CD4-positive, alpha-beta T cell (primary cell): ENCODE results near the gene DYNLRB1. TPM values are rescaled to one million over a fixed set of nuclear protein-coding genes. Genes with fewer than 3 reads are reported as not detected.
"Not testable (repeated sequence)": the region's sequence is repeated elsewhere in the genome, so short reads cannot be mapped to it uniquely, and the experiment has no call there.

ENCODE experiments used
- ATAC-seq: fragments of 200-7000 bp; cut with Tn5 transposase; one replicate; pipeline ENCODE4 v1.10.0; 2022; ENCODE audit warnings: mild to moderate bottlenecking; ENCODE audit not compliant: poor library complexity
- CTCF ChIA-PET: fragments of 350-600 bp; sonication (Branson Sonifier 250); formaldehyde crosslinking; loops from one replicate; lab custom pipeline; 2021; ENCODE audit warnings: antibody characterized with exemption, inconsistent platforms; lab: Charles Lee
- POLR2A ChIA-PET: fragments of 350-600 bp; sonication (Branson Sonifier 250); formaldehyde crosslinking; loops from one replicate; lab custom pipeline; 2021; ENCODE audit warnings: antibody characterized with exemption, inconsistent platforms; lab: Charles Lee
- DNase-seq, 14 experiments: peaks; one replicate each; pipeline ENCODE4 v3.0.0-alpha.2; 2013 to 2020; ENCODE audit warnings: mixed read lengths in 2 of 14
- H3K27ac ChIP-seq, 2 donors: one replicate each; pipeline versions ENCODE4 v1.5.1 to v1.7.0; 2013; ENCODE audit warnings: low read length in 2 of 2, low read depth in 1 of 2, mild to moderate bottlenecking in 1 of 2
- H3K27me3 ChIP-seq, 2 experiments: 1 replicate in 1 of 2; 2 replicates in 1 of 2; pipeline versions ENCODE4 v1.6.1 to v1.7.0; 2013; ENCODE audit warnings: low read length in 2 of 2, control low read depth in 1 of 2, mild to moderate bottlenecking in 1 of 2, moderate library complexity in 1 of 2; ENCODE audit not compliant: insufficient read depth in 2 of 2, control insufficient read depth in 1 of 2
- H3K36me3 ChIP-seq: one replicate; pipeline ENCODE4 v1.6.1; 2013; ENCODE audit warnings: low read length, control low read depth; ENCODE audit not compliant: insufficient read depth
- H3K4me1 ChIP-seq: one replicate; pipeline ENCODE4 v1.6.1; 2013; ENCODE audit warnings: low read length, control low read depth; ENCODE audit not compliant: insufficient read depth
- H3K4me3 ChIP-seq: one replicate; pipeline ENCODE4 v1.5.1; 2013; ENCODE audit warnings: mild to moderate bottlenecking, low read length, moderate library complexity
- H3K9me3 ChIP-seq, 2 experiments: 1 replicate in 1 of 2; 2 replicates in 1 of 2; pipeline versions ENCODE4 v1.6.1 to v1.7.0; 2013; ENCODE audit warnings: low read length in 2 of 2, mild to moderate bottlenecking in 2 of 2, control low read depth in 1 of 2, moderate library complexity in 1 of 2; ENCODE audit not compliant: control insufficient read depth in 1 of 2, insufficient read depth in 1 of 2
- H3K27ac Mint-ChIP-seq: one replicate; pipeline ENCODE4 v1.8.0; 2020; ENCODE audit warnings: mixed read lengths
- H3K27me3 Mint-ChIP-seq: one replicate; pipeline ENCODE4 v1.8.0; 2021; ENCODE audit warnings: mixed read lengths
- H3K36me3 Mint-ChIP-seq: one replicate; pipeline ENCODE4 v1.8.0; 2021; ENCODE audit warnings: low read depth, mixed read lengths
- H3K4me1 Mint-ChIP-seq: one replicate; pipeline ENCODE4 v1.8.0; 2021; ENCODE audit warnings: low read depth, mixed read lengths
- H3K4me3 Mint-ChIP-seq: one replicate; pipeline ENCODE4 v1.8.0; 2020; ENCODE audit warnings: mild to moderate bottlenecking, mixed read lengths
- H3K9me3 Mint-ChIP-seq: one replicate; pipeline ENCODE4 v1.8.0; 2020; ENCODE audit warnings: mixed read lengths
- CTCF ChIP-seq: fragments of 200-600 bp; IDR thresholded peaks from one replicate; pipeline ENCODE4 v1.8.0; 2022; ENCODE audit warnings: antibody characterized with exemption, mild to moderate bottlenecking
- intact Hi-C, 2 experiments: fragments of 100-400 bp; cut with DNase I in 1 of 2; cut with micrococcal nuclease in 1 of 2; formaldehyde crosslinking; loops; one replicate each; pipeline versions ENCODE4 v1.15.1 to v1.9.0; 2023 to 2025; cut with DNase I, micrococcal nuclease
- total RNA-seq, 174 experiments: library from RNA in 2 of 174; stranded (reverse) in 2 of 174; gene quantifications; one replicate each; pipeline ENCODE4 v1.2.3 and lab custom pipeline; 2021 to 2026

The DYNLRB1 gene
- total RNA-seq, 2 experiments from 2014 or later: 38.3 to 40.3 TPM

DNA sequence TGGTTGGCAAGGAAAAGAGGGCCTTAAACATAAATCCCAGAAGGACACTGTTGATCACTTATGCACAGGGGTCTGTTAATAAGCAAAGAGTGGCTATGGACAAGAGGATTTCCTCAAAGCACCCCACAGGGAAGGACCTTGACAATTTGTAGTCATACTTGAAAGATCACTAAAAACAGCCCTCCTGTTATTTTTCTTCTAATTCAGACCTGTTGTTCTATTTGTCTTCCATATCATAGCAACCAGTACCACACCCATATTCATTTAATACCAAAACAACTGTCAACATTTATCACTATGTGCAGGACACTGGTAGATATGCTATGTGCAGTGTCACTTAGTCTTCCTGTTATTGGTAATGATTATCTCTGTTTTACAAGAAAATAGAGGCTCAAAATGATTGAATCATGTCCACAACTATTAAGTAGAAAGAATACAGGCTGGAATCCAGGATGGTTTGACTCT is 3.2 kb upstream of the DYNLRB1 start:
- POLR2A ChIA-PET: interaction anchor here (1.2 kb wide), 1 partner anchor 150 kb away, joined by 3 read pairs; the partner anchor contains the start of gene ITCH
- CTCF ChIA-PET: no interaction called here
- H3K27ac Mint-ChIP-seq: peak overlapping the region; percentile 80
- H3K4me3 Mint-ChIP-seq: peak overlapping the region; percentile 80
- peaks cover 45% of the 10 kb centered on the region for H3K36me3 Mint-ChIP-seq
- TF ChIP-seq CTCF: no peak
- H3K27me3 Mint-ChIP-seq: no peaks in the 10 kb centered on the region
- intact Hi-C loops: loop anchor here (10.0 kb wide), 2 partner anchors 362 to 398 kb away; partner anchors contain the start of genes EIF2S2 (in 2 of the 2), ACSS2 (in 1 of the 2) and GGT7 (in 1 of the 2)
- ATAC-seq: no peak
- peaks cover 21% of the 10 kb centered on the region for H3K4me1 ChIP-seq
- peak in 2 of 14 experiments; percentile 18 to 23 for DNase-seq
- H3K9me3 Mint-ChIP-seq: no peaks in the 10 kb centered on the region
- no peaks in the 10 kb centered on the region for H3K27me3 ChIP-seq
- H3K4me3 ChIP-seq: no peak overlapping the region
- peaks cover 44% of the 10 kb centered on the region for H3K4me1 Mint-ChIP-seq
- no peak overlapping the region for H3K27ac ChIP-seq
- H3K9me3 ChIP-seq: no peaks in the 10 kb centered on the region
- peaks cover 17% of the 10 kb centered on the region for H3K36me3 ChIP-seq

DNA sequence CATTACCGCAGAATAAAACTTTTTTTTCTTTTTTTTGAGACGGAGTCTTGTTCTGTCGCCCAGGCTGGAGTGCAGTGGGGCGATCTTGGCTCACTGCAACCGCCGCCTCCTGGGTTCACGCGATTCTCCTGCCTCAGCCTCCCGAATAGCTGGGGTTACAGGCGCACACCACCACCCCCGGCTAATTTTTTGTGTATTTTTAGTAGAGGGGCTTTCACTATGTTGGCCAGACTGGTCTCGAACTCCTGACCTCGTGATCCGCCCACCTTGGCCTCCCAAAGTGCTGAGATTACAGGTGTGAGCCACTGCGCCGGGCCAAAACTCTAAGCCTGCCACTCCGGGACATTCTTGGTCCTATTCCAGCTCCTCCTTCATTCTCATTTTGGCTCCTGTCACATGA is 2.2 kb upstream of the DYNLRB1 start:
- CTCF ChIA-PET: interaction anchor here (1.0 to 6.4 kb wide), 3 partner anchors 9 to 201 kb away, joined by 4 to 31 read pairs (median 5); no protein-coding TSS in a partner anchor
- H3K4me1 Mint-ChIP-seq: peaks cover 54% of the 10 kb centered on the region

DNA sequence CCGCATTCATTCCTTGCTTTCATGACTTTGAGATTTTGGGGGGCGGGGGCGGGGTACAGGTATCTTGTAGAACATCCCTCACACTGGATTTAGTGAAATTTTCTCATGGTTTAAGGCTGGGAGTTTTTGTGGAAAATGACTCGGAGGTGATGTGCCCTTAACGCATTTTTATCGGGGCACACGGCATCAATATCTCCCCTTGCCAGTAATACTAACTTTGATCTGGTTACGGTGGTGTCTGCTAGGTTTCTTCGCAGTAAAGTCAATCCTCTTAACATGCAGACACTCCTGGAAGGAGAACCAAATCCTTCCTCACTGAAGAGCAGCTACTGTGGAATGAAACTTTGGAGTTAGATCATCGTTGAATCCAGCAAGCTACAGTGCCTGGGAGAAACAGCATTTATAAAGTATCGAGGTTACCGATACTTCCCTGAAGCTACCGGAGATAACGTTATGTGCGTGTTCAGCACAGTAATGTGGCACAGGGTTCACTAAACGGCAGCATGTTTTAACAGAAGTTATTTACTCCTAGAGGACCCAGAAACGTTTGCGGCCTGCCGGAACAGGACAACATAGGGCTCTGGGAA is 1.2 kb upstream of the DYNLRB1 start:
- Mint-ChIP-seq H3K4me3 (peak overlapping the region; percentile 99), H3K36me3 (peaks cover 40% of the 10 kb centered on the region), H3K4me1 (peaks cover 62% of the 10 kb centered on the region), H3K27ac (peak overlapping the region; percentile 94), H3K27me3 (no peaks in the 10 kb centered on the region), H3K9me3 (no peaks in the 10 kb centered on the region)
- CTCF ChIA-PET: interaction anchor here (0.6 to 6.4 kb wide), 7 partner anchors 10 to 202 kb away, joined by 3 to 31 read pairs (median 4); partner anchors contain the start of gene ITCH
- POLR2A ChIA-PET: interaction anchor here (0.6 to 3.6 kb wide), 18 partner anchors 12 to 1227 kb away, joined by 3 to 30 read pairs (median 4); partner anchors contain the start of genes AHCY, ASIP, GGT7 and ITCH
- Histone ChIP-seq H3K27me3 (no peaks in the 10 kb centered on the region), H3K4me1 (peaks cover 30% of the 10 kb centered on the region), H3K27ac (peak overlapping the region; percentile 60 to 80), H3K36me3 (peaks cover 16% of the 10 kb centered on the region), H3K9me3 (no peaks in the 10 kb centered on the region), H3K4me3 (peak overlapping the region; percentile 82)
- no peak for DNase-seq
- ATAC-seq: no peak
- no peak for TF ChIP-seq CTCF
- intact Hi-C loops: loop anchor here (5.0 to 10.0 kb wide), 5 partner anchors 153 to 853 kb away; partner anchors contain the start of genes EIF2S2 (in 2 of the 2), ACSS2 (in 1 of the 2), C20orf144 (in 1 of the 2) and GGT7 (in 1 of the 2)

More for the DNA sequence above, 2.2 kb upstream of the DYNLRB1 start:
- Mint-ChIP-seq H3K36me3 (peaks cover 35% of the 10 kb centered on the region), H3K4me3 (peak overlapping the region; percentile 45)
- H3K27ac ChIP-seq, H3K27me3 ChIP-seq, ATAC-seq, H3K27me3 Mint-ChIP-seq, H3K9me3 Mint-ChIP-seq, H3K27ac Mint-ChIP-seq, H3K4me3 ChIP-seq, DNase-seq, H3K9me3 ChIP-seq, H3K36me3 ChIP-seq, POLR2A ChIA-PET: not testable (repeated sequence)
- intact Hi-C loops: loop anchor here (10.0 kb wide), 2 partner anchors 361 to 399 kb away; partner anchors contain the start of genes EIF2S2 (in 2 of the 2), ACSS2 (in 1 of the 2) and GGT7 (in 1 of the 2)
- peaks cover 27% of the 10 kb centered on the region for H3K4me1 ChIP-seq
